Measurements from ENCODE around the gene ARSJ.

ARSJ gene

DNA sequence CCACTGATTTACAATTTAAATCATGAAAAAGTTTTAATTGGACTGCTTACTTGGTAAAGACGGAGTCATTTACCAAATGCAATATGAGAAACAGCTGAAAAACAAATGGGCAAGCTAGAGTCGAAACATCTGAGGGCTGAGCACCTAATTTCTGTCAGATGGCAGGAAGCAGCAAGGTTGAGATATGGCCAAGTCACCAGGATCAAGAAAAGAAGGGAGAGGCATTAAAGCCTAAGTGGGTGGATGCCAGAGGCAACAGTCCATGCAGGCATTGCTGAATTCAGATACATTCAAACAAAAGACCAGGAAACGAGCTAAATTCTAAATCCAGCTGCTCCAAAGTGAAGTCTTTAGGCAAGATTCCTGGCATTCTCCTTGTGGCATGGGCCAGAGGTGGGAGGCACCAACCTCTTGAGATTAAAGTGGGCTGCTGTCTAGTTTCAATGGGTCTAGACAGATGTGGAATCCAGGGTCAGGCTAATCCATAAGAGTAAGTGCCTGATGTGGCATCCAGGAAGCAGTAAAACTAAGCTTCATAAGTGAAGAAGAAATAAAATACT lies 8.0 kb upstream of the ARSJ start:
- no peak for DNase-seq (ENCODE audit: low spot score)

DNA sequence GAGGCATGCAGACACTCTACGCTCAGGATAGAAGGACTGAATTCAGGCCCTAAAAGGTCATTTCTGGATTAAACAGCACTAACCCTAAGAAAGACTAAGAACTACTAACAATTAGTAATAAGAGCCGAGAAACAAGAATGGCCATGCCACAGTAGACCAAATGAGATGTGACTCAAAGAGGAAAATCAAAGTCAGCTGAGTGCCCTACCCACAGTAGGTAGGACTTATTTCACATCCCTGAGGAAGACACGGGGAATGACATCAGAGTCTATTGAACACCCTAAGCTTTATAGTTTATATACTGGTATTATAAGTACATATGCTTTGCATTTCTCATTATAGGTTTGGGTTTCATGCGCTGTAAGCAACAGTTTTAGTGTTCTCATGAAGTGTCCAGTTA lies 2.7 kb upstream of the ARSJ start:
- DNase-seq (ENCODE audit: low spot score) = no peak

DNA sequence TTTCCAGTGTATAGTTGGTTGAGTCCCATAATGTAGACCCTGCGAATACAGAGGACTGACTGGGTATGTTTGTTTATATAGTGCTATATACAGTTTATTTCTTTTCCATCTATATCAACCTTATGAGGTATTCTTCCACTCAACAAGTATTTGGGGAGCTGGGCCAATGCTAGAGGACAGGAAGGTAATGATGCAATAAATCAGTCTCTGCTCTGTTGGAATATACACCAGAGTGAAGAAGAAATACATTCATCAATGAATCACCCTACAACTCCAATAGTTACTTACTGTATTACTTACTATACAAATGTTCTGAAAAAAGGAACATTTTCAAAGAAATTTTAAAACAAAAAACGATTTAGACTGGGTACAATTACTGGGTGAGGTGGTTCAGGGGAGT lies 2.1 kb upstream of the ARSJ start:
- no peak for DNase-seq (ENCODE audit: low spot score)

DNA sequence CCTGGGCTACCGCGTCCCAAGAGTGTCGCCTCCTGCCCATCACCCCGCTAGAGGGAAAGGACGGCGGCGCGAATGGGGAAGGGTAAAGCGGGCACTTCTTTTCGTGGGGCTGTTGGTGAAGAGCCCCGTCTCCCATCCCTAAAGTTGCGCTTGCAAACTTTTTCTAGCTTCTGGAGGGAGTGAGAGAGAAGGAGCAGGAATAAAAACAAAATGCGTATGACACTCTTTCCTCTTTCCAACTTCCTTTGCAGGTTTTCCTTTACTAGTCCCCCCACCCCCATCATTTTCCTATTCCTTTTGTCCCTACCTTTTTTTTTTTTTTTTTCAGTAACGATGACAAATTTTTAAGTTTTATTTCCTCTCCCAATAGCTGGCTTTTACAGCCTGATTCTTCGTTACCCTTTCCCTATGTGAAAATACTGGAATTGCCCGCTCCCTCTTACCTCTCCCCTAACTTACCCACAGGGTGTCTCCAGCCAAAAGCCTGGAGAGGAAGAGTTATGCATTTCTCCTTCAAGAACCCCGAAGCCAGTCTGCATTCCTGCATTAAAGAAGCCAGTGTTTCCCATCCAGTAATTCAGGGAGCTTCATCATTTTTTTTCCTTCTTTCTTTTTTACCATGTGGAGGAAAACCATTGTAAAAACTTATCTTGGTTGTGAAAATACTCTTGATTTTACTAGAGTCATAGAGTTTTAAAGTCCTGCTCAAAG lies 613 bp upstream of the ARSJ start:
- no peak for DNase-seq (ENCODE audit: low spot score)

DNA sequence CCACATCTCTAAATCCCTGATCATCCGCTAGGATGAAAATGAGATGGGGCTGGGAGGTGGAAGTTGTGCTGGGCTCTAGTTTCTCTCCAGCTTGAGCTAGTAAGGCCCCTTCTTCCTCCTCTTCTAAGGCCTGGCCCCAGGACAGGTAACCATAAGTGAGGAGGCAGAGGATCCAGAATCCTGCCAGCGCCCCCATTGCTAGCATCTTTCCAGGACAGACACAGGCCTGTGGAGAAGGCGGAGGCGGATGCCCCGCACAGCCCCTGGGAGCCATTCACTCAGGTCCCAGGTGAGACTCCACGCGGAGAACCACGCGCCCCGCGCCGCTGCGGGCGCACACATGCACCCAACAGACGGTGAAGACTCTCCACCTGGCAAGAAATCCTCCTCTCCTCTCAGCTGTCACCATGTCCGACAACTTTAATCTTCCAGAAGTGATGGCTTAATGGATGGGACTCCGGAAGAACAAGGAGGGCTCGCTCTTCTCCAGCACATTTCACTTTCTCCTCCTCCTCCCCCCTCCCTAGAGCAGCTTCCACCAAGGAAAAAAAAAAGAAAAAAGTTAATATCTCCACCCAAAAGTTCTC lies 793 bp downstream of the ARSJ start:
- DNase-seq (ENCODE audit: low spot score) = no peak

DNA sequence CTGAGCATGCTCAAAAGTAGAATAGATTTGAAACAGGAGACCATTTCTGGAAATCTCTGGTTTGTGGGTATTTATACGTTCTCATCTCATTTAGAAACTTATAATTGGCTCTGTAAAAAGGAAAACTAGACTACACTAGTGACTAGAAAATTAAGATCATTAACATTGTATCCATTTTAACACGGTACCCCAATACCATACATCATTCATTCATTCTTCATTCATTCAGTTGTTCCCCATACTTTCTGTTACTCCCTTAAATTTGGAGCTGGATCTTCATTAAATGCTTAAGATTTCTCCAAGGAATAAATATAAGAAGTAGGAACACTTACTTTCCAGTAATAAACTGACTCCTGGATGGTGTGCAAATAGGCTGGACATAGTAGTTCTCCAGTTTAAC lies 1.3 kb downstream of the ARSJ start:
- no peak for DNase-seq (ENCODE audit: low spot score)

DNA sequence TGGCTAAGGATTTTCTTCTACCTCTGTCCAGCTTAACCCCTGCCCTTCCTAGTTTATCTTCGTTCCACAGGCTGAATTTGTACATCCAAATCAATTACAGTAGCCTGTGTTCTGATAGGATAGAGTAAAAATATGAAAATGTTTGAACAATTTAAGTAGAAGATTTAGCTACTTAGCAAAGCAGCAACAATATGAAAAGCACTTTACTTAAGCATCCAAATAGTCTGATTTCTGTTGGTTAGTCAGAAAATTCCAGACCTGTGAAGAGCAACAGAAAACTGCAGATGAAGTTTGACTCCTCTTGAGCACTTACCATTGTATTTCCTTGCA lies 2.0 kb downstream of the ARSJ start:
- no peak for DNase-seq (ENCODE audit: low spot score)

DNA sequence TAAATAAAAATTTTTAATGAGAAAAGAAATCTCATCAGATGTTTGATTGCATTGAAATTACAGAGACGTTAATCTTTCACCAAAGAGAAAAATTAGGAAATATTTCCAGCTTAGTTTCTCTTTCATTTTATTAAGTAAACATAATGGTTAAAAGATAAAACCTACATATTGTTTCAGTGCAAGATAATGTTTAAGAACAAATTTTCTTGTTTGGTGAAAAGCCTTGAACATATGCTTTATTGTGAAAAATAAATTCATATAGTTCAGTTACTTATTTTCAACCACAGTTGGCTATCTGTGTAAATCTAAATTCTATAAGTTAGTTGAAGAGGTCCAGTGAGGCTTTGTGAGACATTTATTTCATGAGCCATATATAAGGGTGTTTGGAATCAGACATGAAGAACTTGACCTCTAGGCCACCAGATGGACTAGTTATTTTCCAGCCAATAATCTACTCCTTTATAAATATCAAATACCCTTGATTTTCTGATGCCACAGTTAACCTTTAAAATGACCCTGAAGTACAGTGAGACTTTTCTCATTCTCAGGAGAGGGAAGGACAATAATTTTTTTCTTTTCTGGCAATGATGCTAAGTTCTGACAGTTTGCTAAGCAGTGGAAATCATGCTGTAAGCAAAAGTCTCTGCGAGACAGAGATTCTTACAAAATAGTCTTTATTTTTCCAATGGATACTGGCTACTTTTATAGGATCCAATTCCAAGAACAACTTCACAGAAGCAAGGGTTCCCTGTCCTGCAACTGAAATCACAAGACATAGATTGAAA lies 2.5 kb downstream of the ARSJ start:
- no peak for DNase-seq (ENCODE audit: low spot score)

DNA sequence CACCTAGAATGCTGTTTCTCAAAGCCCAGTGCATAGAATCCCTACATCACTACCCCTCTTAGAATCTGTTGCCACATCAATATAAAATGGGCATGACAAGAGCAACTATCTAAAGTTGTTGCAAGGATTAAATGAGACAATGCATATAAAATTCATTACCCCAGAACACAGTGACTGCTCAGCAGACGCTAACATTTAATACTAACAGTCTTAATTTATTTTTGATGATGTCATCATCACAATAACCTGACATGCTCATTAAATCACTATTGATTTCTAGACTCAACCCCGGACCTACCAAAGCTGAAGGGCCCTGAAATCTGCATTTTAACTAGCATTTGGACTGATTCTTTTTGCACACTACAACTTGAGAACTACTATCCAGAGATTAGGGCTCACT lies 3.9 kb downstream of the ARSJ start:
- no peak for DNase-seq (ENCODE audit: low spot score)

DNA sequence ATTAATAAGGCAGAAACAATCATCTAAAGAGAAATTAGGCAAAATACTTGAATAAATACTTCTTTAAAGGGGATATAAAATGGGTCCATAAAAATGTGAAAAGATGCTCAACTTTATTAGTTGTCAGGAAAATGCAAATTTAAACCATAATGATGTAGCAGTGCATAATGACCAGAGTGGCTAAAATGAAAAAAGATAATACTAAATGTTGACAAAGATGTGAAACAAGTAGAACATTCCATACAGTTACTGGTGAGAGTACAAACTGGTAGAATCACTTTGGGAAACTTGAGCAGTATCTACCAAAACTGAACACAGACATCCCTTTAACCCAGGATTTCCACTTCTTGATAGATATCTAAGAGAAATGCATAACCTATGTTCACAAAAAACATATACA lies 5.0 kb downstream of the ARSJ start:
- DNase-seq (ENCODE audit: low spot score) = no peak

DNA sequence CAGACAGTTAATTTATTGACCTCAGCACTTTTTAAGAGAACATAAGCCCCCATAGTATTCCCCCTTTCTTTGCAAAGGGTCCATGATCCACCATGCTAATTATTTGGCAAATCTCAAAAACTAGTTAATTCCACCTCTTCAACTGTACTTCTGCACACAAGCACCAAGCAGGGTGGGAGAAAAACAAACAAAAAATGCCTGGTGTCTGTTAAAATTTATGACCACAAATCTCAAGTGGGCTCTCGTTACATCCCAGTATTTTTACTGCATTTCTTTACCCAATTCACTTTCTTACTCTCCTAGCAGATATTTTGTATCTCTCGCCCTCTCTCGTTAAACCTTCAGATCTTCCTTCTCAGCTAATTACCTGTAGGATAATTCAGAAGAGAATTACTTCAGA lies 6.1 kb downstream of the ARSJ start:
- DNase-seq (ENCODE audit: low spot score) = no peak

DNA sequence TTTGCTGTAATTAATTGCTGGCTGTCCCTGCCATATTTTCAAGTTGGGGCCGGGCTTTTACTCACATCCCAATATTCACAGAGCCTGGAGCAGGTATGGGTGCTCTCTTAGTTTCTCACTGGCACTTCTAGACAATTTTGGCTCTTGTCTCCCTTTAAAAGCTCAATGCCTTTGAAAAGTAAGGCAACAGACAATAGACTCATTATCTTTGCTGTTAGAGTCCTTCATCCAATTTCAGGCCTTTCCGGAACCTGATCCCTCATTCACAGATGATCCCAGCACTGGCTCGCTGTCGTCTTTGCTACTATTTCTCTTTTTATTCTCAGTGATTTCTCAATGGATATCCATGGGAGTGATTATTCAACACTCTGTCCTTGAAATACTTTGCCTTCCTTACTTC lies 6.7 kb downstream of the ARSJ start:
- DNase-seq (ENCODE audit: low spot score) = no peak

DNA sequence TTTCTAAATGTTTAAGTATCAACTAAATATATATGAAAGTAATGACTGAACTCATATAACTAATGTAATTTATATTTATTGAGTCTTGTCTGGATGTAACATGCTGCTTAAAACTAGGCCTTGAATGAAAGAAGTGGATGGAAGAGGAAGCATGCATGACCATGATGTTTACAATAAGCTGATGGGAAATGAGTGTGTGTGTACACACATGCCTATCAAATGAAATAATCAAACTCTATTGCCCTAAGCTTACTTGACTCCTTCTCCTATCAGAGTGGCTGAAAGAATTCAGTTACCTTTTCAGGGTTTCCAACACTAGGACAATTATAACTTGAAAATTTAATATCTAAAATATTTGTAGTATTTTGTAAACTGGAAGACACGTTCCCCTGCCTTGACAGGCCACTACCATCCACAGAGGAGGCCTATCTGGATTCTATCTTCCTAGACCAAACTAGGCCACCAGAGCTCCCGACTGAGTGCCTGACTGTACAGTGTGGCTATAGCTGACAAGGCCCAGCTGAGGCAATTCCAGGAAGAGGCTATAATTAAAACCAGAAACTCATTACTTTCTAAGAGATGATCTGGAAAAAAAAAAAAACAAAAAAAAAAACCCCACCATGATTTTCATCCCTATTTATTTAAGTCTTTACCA lies 7.6 kb downstream of the ARSJ start:
- no peak for DNase-seq (ENCODE audit: low spot score)

DNA sequence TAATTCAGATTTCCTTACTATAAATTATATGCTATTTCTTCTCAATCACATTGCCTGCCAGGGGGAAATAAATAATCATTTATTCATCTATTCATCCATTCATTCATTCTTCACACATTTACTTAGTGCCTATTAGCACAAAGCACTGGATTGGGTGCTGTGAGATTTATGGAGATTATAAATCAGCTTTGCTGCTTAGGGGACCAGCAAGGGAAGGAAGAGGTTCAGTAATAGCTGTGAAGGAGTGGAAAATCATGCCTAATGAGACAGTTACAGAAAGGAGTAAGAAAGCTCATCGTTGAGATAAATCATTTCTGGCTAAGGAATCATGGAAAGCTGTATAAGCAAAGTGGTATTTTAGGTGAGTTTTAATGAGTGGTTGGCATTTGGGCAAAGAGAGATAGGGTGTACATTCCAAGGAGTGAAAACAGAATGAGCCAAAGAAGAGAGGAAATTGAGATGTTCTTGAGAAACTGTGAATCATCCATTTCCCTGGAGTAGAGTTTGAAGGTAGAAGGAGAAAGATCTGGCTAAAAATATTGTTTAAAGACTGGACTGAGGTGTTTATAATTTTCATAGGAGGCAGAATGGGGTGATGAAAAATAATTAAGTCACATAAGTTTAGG lies 9.6 kb downstream of the ARSJ start:
- no peak for DNase-seq (ENCODE audit: low spot score)

DNA sequence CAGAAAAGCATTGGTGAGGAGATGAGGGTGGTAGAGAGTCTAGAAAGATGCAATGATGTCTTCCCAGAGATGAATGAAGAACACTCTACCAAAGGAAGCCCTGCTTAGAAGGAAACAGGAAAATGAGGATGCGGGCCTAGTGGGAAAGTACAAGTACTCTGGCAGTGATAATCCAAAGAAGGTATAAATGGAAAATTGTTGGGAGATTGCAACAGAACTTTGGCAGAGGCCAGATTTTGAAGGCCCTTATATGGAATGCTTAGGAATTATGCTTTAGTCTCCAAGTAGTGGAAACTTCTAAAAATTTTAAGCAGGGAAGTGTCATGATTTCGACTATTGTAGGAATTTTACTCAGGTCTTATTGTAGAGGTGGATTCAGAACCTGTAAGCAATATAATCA lies 11.0 kb downstream of the ARSJ start:
- DNase-seq (ENCODE audit: low spot score) = no peak

DNA sequence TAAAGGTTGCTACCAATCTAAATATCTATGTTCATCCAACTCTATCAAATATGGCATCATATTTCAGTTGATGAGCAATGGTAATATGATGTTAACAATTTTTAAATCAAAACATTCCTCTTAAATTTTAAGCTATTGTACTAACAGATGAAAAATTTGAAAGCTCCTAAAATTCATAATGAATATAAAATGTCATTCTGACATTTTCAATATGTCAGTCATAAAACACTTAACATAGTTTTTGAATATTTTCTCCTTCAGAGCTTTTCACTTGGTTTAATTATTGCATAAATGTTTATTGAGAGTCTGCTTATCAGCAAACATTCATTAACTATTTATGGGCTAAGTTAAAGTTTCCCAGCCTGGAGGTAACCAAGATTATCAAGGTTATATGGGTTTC lies 11.8 kb downstream of the ARSJ start:
- no peak for DNase-seq (ENCODE audit: low spot score)

DNA sequence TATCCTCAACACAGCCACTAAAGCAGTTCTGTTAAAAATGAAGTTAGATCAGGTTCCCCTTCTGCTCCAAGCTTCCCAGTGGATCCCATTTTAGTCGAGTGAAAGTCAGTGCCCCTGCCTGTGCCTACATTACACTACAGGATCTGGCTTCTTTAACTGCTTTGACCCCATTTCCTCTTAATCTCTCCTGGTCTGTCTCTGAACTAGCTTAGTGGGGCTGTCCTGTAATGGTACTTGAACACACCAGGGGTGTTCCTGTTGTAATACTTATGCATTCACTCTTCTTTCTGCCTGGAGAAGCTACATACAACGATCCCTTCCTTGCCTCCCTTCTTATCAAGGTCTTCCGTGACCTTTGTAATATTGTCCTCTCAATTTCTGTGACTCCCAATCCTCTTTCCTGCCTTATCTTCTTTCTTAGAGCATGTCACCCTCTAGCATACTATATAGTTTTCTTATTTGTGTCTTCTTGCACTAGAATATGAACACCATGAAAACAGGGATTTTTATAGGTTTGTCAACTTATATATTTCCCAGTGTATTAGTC lies 16.7 kb downstream of the ARSJ start:
- DNase-seq (ENCODE audit: low spot score) = no peak

DNA sequence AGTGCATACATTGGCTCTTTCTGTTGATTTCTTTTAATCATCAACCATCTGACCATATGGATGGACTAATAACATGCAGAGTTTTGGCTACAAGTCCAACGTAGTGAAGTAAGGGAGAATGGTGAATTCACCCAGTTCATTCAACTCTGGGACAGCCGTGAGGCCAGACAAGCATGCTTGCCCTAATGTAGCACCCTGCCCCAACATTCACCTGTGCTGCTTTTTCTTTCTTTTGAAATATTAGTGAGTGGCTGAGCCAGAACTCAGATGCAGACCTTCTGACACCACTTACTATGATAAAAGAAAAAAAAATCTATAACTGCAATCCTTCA lies 17.5 kb downstream of the ARSJ start:
- no peak for DNase-seq (ENCODE audit: low spot score)

DNA sequence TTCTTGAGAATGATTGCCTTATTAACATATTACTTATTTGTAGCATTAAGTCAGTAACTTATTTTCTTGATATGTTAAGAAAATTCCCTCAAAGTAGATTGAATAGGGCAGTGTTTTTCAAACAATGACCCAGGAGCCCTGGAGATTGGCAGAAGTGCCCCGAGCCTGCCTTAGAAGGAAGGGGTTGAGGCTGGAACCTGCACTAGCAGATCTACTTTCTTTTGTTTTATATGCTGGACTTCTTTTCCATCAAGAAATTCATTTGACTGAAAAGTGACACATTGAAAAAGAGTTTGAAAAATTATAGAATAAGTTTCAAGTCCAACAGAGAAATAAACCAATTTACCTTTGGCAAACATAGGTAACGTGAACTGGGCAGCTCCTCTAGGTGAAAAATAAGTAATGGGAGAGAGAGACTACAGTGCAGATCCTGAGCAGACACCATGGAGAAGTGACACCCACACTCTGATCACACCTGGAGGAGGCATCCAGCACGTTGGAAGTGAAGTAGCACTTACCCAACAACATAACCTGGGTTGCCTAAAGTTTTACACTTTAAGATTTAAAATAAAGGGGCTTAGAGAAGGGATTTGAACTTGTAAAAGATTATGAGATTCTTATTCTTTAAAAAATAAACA lies 18.6 kb downstream of the ARSJ start:
- no peak for DNase-seq (ENCODE audit: low spot score)

DNA sequence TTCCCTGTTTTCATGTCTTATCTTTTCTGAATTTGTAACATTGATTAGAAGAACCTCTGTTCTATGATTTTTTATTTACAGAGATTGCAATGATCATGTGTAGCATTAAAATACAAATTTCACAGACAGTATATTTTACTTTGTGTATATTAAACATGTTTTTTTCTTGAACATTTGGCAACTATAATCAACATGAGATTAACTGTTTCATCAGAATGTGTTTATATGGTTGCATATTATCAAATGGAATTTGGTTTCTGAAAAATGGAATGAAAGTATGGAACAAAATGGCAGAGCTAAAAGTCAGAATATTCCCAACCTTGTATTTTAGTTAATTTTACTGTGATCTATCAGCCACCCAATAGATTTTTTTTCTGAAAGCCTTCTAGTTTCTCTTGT lies 19.9 kb downstream of the ARSJ start:
- DNase-seq (ENCODE audit: low spot score) = no peak

DNA sequence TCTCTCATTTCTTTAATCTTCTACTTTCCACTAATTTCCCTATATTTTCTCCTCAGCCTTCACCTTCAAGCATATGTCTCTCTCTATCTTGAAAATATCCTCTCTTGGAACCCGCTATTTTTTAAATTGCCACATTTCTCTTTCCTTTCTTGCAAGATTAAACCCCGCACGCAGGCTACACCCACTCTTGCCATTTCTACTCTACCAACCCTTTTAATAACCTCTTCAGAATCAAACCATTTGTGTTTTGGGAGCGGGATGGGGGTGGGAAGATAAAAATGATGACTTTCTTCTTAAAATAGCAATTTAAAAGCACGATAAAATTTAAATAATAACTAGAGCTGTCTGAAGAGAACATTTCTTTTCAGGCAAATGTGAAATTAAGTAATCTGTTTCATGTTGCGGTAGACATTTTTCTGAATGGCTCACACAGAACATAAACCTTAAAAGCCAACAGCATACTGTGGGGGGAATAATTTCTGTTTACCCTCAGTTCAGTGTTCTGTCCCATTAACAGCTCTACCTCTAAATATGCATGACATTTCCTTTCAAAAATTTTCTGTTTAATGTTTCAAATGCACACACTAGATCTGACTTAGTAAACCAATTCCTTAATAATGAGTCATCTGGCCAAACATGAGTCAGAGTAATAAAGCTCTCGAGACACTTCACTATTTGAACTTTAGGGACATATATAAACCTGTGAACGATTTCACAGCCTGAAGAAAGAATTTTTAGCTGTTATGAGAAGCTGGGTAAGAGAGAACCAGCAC lies 20.5 kb downstream of the ARSJ start:
- no peak for DNase-seq (ENCODE audit: low spot score)

Data from germinal center (tissue), 1 donor.